NB4 (cell line): ENCODE measurements around the gene SEMA4C.

Source experiments
- CTCF ChIP-seq: IDR thresholded peaks from one replicate; pipeline ENCODE4 v1.5.1; 2012; ENCODE audit warnings: low read depth, low read length
- MYC ChIP-seq: IDR thresholded peaks from 2 replicates; pipeline ENCODE4 v1.6.1; 2011; ENCODE audit warnings: low read depth, low read length
- POLR2A ChIP-seq: IDR thresholded peaks from 2 replicates; pipeline ENCODE4 v1.6.1; 2011; ENCODE audit warnings: mild to moderate bottlenecking; ENCODE audit not compliant: insufficient read length; ENCODE audit errors: extremely low read depth

DNA sequence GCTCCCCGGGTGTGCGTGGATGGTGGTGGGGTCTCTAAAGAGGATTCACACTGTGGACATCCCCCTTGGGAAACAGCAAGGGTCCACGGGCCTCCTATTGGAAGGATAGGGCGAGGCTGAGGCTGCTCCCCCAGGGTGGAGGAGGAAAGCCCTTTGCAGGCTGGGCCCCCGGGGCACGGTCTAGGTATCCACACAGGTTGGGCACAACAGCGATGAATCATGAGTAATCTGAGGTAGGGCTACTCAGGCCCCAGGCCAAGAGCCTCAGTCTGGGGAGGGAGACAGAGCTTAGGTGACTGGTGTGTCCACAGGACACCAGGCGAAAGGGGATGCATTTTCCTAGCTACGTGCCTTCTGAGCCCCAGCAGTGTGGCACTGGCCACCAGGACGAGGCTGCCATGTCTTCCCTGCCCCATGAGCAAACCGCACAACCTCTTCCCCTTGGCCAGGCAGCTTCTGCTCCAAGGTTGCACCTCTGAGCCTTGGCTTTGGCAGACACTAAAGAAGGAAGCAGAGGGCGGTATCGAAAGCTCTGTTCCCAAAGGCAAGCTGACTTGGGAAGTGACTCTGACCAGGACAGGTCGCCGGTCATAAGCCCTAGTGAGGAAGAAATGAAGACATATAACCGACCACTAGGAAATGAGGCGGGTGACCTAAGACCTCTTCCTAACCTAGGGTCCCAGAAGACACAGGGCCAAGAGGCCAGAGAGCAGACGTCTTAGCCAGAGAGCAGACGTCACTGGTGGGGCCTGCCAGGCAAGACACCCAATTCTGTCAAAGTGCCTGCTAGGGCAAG, 14.6 kb upstream of the SEMA4C start:
- TF ChIP-seq CTCF (no peak), POLR2A (no peak), MYC (no peak)
